Kidney capillary endothelial cell (primary cell): ENCODE data around the gene XPO1.
A peak's percentile ranks its signal among the peaks of the same experiment; 100 is the strongest.
"Not testable (repeated sequence)": the region's sequence is repeated elsewhere in the genome, so short reads cannot be mapped to it uniquely, and the experiment has no call there.

Experiments used
- DNase-seq: peaks from one replicate; pipeline ENCODE4 v3.0.0-alpha.2; 2018; ENCODE audit warnings: low spot score

Gene XPO1, protein sequence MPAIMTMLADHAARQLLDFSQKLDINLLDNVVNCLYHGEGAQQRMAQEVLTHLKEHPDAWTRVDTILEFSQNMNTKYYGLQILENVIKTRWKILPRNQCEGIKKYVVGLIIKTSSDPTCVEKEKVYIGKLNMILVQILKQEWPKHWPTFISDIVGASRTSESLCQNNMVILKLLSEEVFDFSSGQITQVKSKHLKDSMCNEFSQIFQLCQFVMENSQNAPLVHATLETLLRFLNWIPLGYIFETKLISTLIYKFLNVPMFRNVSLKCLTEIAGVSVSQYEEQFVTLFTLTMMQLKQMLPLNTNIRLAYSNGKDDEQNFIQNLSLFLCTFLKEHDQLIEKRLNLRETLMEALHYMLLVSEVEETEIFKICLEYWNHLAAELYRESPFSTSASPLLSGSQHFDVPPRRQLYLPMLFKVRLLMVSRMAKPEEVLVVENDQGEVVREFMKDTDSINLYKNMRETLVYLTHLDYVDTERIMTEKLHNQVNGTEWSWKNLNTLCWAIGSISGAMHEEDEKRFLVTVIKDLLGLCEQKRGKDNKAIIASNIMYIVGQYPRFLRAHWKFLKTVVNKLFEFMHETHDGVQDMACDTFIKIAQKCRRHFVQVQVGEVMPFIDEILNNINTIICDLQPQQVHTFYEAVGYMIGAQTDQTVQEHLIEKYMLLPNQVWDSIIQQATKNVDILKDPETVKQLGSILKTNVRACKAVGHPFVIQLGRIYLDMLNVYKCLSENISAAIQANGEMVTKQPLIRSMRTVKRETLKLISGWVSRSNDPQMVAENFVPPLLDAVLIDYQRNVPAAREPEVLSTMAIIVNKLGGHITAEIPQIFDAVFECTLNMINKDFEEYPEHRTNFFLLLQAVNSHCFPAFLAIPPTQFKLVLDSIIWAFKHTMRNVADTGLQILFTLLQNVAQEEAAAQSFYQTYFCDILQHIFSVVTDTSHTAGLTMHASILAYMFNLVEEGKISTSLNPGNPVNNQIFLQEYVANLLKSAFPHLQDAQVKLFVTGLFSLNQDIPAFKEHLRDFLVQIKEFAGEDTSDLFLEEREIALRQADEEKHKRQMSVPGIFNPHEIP (N-terminal part only)

DNA sequence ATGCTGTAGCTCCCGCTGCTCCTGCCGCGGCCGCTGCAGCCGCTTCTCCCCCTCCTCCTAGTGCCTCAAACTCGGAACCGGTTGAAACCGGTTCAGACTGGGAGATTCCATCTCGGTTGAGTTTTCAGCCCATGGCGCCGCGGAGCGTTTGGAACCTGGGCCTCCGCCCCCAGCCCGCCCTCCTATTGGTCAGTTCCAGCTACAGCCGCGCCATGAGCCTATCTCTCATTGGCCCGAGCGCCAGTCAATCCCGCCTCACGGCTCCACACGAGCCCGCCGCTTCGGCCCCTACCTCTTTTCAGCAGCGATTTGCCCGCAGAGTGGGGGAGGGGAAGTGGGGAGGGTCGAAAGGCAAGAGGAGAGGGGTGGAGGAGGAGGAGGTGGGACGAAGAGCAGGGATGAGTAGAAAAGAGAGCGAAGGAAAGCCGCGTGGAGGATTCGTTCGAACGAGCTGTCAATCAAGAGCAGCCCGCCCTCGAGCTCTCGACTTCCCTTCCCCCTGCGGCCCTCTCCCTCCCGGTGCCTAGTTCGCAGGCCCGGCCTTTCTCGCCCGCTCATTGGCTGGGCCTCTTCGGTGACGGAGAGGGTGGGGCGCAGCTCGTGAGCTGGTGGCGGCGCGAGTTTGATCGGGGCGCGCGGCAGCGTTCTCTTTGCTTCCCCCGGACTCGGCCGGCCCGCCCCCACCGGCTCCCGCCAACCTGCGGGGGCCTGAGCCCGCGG is at the start of gene XPO1:
XPO1 (minus strand) TSS at position 157 of the 720 bp plus-strand sequence. CDS start 4,459 bp downstream, outside the sequence.
- peak; percentile 99 for DNase-seq

DNA sequence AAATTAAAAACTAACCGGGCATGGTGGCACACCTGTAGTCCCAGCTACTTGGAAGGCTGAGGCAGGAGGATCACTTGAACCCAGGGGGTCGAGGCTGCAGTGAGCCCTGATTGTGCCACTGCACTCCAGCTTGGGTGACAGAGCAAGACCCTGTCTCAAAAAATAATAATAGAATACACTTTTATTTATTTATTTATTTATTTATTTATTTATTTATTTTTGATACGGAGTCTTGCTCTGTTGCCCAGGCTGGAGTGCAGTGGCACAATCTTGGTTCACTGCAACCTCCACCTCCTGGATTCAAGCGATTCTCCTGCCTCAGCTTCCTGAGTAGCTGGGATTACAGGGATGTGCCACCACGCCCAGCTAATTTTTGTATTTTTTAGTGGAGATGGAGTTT is 48.8 kb upstream of the XPO1 start:
- DNase-seq, result not testable (repeated sequence)

DNA sequence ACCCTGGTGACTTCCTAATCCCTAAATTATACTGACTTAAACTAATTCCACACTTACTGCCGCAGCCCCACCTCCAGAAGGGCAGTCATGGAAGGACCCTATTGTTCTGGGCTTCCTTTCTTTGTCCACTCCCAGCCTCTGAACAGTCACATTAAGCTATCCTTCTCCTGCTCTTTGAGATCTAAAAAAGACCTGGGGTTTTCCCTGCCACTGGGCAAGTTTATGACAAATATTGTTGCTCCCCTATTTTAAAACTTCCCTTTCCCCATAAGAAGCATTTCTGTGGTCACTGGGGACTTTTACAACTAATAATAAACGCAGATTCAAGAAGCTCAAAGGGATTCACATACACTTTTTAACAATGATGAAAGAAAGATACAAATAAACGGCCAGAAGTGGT is 47.2 kb upstream of the XPO1 start:
- DNase-seq, result peak; percentile 57

DNA sequence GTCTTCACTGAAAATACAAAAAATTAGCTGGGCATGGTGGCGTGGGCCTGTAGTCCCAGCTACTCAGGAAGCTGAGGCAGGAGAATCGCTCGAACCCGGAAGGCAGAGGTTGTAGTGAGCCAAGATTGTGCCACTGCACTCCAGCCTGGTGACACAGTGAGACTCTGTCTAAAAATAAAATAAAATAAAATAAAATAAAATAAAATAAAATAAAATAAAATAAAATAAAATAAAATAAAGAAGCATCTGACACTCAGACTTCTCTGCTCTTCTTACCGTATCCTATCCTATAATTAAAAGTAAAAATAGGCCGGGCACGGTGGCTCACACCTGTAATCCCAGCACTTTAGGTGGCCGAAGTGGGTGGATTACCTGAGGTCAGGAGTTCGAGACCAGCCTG is 46.2 kb upstream of the XPO1 start:
- DNase-seq, result not testable (repeated sequence)

DNA sequence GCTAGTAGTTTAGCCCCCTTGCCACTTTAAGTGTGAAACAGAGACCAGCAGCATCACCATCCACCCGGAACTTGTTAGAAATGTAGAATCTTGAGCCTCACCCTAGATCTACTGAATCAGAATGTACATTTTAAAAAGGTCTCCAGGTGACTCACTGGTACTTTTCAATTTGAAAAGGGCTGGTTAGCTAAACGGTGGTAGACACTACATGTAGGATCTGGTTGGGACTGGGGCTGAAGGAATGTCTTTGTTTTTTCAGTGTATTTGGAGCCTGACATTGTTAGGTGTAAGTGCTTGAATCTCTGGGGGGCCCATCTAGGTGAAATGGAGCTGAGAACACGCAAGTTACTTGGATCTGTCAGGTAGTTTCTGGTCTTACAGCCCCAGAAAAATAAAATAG is 44.0 kb upstream of the XPO1 start:
- DNase-seq, result no peak

DNA sequence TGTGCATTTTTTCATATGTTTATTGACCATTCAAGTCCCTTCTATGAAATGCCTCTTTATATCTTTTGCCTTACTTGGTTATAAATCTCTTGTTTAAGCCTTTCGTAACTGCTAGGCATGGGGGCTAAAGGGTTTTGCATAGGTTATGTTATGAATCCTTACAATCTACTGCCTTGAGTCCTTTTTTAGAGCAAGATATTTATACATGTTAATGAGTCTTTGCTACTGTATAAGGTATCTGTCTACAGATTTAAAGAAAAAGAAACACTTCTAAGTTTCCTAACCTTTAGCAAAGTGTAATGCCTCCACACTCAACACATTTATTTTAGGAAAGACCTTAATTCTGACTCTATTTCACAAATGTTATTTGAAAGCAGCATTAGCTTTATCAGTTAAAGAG is 43.6 kb upstream of the XPO1 start:
- DNase-seq, result no peak

DNA sequence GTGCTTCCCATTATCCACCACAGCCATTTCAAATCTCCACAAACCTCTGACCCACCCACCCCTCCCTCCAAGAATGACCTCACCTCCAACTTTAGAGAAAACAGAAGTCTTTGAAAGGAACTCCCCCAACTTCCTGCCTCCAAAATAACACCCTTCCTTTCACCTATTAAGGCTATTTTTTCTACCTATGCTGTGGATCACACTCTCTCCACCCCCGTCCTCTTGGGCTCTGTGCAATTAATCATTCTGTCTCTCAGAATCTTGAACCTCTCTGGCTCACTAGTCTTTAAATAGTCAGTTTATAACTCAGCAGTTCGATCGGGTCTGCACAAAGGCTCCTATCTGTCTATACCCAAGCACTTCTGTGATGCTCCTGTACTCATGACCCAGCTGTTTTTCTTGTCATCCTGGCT is 37.3 kb upstream of the XPO1 start:
- DNase-seq, result no peak

DNA sequence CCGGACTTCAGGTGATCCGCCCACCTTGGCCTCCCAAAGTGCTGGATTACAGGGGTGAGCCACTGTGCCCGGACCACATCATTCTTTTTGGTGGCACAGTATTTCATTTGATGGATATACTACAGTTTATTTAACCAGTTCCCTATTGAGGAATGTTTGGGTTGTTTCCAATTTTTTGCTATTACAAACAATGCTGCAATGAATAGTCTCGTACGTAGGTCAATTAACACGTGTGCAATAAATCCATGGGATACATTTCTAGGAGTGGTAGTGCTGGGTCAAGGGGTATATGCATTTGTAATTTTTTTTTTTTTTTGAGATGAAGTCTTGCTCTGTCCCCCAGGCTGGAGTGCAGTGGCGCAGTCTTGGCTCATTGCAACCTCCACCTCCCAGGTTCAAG is 28.4 kb upstream of the XPO1 start:
- no peak for DNase-seq

DNA sequence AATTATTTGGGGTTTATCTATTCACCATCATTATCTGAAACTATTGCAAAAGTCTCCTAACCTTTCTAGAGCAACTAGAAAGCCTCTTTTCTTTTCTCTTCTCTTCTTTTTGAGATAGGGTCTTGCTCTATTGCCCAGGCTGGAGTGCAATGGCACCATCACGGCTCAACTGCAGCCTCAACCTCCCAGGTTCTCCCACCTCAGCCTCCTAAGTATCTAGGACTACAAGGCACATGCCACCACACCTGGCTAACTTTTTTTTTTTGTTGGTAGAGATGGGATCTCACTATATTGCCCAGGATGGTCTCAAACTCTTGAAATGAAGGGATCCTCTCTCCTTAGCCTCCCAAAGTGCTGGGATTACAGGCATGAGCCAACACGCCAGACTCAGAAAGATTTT is 24.5 kb upstream of the XPO1 start:
- DNase-seq, result no peak

DNA sequence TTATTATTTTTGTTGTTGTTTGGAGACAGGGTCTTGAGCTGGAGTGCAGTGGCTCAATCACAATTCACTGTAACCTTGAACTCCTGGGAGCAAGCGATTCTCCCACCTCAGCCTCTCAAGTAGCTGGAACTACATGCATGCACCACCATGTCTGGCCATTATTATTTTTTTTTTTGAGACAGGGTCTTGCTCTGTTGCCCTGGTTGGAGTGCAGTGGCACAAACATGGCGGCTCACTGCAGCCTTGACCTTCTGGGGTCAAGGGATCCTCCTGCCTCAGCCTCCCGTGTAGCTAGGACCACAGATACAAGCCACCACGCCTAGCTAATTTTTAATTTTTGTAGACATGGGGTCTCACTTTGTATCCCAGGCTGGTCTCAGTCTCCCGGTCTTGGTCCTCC is 20.0 kb upstream of the XPO1 start:
- no peak for DNase-seq

DNA sequence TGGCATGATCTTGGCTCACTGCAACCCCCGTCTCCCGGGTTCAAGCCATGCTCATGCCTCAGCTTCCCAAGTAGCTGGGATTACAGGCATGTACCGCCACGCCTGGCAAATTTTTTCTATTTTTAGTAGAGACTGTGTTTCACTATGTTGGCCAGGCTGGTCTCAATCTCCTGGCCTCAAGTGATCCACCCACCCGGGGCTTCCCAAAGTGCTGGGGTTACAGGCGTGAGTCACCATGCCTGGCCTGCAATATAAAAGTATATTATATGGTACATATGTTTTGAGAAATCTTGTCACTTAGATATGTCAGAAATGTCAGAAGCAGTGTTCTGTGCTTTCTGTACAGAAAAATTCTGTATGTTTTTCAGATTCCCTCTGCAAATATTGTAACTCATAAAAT is 19.2 kb upstream of the XPO1 start:
- DNase-seq, result no peak

DNA sequence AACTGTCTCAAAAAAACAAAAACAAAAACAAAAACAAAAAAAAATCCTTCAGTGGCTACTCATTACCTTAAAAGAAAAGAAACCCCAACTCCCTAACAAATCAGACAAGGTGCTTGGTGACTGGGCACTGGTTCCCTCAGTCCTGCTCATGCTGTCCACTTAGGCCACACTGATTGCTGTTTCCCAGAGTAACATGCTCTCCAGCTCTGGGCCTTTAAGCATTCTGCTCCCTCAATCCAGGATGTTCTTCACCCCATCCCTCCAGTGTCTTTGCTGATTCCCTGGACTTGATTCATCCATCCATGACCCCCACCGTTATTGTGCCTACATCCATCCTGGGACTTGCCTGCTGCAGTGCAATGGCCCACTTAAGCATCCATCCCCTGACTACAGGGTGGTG is 16.4 kb upstream of the XPO1 start:
- no peak for DNase-seq

DNA sequence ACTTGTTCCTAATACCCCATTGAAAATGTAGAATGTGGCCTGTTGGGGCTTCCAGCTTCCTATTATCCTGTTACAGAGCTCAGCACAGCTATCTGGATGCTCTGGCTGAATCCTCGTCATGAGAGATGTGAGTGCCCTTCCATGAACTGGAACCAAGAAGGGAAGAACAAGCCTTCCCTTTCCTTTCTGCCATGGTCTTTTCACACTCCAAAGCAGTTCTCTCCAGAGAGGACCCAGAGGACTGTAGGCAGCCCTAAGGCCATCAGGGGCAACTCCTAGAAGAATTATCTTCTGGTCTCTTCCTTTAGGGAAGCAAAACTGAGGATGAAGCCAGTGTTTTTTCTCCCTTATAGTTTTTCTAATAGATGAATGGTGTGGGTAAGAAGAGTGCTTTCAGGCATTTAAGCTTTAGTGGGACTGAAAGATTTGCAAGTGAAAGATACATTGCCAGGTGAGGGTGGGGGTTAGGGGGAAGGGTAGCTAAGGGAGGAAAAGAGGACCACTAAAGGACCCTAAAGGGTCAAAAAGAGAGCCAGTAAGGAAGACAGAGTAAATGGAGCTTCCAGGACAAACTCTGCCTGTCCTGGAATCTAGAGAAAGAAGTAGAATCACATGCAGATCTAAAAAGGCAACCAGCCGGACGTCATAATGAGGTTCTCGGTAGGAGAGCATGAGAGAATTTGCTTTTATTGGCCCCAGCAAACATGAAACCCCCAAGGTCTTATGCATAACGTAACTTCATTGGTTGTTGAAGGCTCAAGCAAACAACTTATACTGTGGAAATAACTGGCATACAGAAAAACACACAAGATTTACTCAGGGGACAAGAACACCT is 12.4 kb upstream of the XPO1 start:
- no peak for DNase-seq

DNA sequence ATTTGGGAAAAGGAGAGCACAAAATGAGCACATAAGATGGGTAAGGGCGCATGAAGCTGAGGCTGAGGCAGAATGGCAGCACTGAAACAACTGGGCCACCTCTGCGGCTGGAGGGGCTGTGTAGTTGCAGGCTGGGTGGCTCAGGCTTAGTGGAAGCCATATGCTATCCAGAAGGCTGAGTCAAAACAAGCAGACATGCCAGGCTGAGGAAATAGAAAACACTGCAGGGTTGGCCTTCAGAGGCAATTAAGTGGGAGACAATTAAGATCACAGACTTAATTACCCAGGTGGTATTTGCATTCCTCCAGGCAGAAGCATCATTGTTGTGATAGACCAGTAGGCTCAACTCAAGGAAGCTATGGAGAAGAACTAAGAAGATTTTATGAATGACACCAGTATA is 11.4 kb upstream of the XPO1 start:
- no peak for DNase-seq

DNA sequence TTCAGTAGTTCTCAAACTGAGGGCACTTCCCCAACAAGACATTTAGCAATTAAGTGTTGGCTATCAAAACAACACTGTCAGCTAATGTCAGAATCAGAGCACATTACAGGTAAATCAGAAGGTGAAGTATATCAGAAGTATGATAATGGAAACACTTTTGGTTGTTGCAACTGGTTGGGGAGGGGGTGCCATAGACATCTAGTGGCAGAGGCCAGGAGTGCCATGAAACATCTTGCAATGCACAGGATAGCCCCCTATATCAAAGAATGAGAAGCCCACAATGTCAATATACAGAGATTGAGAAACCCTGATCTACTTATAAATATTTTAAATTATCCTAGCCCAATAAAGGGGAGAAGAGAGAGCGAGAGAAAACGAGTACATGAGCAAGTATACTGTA is 4.9 kb upstream of the XPO1 start:
- DNase-seq, result no peak

DNA sequence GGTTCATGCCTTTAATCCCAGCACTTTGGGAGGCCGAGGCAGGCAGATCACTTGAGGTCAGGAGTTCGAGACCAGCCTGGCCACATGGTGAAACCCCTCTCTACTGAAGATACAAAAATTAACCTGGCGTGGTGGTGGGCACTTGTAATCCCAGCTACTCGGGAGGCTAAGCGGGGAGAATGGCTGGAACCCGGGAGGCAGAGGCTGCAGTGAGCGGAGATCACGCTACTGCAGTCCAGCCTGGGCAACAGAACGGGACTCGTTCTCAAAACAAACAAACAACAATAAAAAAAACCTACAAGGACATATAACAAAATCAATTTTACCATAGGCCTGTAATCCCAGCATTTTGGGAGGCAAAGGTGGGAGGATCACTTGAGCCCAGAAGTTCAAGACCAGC is 2.0 kb upstream of the XPO1 start:
- DNase-seq, result not testable (repeated sequence)

DNA sequence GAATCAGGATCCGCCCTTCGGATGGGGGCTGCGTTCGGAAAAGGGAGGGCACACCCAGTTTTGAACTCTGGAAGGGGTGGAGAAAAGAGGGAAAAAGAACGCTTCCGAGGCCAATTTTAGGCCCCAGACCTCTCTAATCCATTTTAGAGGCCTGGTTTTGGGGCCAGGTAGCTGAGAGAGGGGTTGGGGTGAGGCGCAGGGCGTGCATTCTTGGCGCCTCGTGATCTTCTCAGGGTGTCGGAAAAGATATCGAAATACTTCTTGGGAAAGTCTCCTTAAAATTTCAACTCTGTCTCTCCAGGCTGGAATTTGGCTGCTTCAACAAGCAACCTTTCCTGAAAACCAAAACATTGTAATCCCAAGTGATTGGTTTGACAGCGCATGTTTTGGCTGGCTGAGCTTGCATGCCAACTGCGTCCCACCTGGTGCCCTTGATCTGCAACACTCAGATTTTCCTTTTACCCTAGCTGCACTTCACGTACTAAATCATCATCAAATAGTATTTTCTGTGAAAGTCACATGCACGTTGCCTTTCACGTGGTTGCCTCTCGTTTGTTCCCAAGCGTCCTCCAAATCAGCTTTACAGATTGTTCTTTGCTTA is 864 bp upstream of the XPO1 start:
- DNase-seq, result peak; percentile 21

DNA sequence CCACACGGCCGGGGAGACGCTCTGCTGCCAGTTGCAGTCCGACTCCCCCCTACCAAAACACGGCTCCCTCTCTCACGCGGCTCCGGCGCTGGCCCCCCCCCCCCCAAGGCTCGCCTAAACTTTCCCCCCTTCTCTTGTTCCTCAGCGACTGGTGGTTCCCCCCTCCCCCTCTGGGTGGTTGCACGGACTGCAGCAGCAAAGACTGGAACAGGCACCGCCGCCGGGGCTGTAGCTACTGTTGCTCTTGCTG is 281 bp downstream of the XPO1 start:
- no peak for DNase-seq

DNA sequence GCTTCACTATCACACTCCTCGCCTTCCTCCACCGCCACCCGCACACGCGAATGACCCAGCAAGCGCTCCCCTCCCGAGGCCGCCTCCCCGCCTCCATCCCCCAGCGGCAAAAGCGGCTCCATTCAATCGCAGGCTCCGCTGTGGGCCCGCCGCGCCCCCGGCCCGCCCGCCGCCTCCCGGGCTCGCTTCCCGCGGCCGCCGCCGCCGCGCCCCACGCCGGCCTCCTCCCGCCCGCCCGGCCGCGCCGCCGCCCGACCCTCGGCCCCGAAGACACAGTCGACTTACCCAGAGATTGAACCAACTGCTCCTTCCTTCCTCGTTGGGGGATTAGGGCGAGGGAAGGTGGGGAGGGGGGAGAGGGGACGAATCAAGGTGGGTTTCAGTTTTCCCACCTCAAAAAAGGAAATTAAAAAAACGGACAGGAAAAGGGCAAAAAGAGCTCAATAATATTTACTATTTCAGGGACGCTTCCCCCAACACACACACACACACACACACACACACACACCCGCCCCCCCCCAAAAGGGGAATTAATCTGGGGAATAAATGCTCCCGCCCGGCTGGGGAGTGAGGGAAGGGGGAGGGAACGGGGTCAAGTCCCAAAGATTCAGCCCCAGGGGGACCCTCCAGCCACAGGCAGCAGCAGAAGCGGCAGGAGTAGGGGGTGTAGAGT is 743 bp downstream of the XPO1 start:
- DNase-seq, result peak; percentile 11

DNA sequence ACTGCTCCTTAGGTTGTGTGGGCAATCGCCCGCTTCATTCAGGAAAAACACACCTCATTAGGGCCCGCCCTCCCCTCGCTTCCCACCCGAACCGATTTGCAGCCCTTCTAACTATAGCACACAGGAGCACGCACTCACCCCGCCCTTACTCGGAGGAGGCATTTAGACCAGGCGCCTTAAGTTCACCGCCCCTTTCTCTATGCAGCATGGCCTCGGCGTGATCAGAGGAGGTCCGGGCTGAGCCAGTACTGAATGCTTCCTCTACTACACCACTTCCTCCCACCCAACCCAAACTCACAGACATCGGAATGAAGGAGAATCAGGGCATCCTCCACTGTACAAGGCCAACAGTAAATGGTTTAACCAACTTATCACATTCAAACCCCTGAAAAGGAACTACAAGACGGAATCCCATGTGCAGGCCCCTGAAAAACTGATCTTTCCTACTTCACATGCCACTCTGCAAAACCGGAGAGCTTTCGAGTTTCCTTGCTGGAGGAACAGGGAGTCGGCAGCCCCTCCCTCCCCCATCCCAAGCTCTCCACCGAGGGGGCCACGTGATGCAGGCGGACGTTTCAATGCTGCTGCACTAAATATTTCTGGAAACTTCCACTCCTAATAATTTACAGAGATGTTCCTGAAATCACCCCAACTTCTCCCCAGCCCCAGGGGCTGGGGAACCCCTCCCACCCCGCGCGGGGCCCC is 1.4 kb downstream of the XPO1 start:
- peak; percentile 89 for DNase-seq
